Esophagus muscularis mucosa (tissue), 4 donors: Measurements from ENCODE around the gene BCL2L1.

Experiments used
- CTCF ChIP-seq, 3 experiments: fragments of 200-600 bp in 2 of 3; fragments of 450-650 bp in 1 of 3; sonication (generic) in 2 of 3; IDR thresholded peaks; one replicate each; pipeline ENCODE4 v1.5.1; 2017 to 2019; ENCODE audit warnings: antibody characterized with exemption in 3 of 3, mild to moderate bottlenecking in 2 of 3, moderate library complexity in 1 of 3
- EP300 ChIP-seq: sonication (generic); formaldehyde crosslinking; IDR thresholded peaks from one replicate; pipeline ENCODE4 v1.6.1; 2017; ENCODE audit warnings: antibody characterized with exemption
- POLR2A ChIP-seq: fragments of 450-650 bp; IDR thresholded peaks from one replicate; pipeline ENCODE4 v1.6.1; 2017; ENCODE audit warnings: antibody characterized with exemption, moderate library complexity, mild to moderate bottlenecking, low read depth

DNA sequence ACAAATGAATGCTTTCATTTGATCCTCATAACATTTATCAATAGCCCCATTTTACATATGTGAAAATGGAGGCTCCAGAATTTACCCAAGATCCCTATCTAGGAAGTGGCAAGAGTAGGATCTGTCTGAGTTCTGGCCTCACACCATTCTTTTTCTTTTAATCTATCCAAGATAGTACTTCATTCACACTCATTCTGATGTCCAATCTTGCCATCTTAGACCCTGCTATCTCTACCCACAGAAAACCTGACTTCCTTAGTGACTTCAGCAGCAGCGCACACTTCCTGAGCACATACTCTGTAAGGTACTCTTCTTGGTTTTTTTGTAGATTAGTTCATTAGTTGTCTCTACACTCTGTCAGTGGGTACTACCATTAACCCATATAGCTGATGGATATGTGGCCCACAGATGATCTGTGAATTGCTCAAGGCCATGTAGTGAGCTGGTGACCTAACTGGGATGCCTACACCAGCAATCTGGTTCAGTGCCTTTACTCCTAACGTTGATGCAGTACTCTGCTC lies 48.7 kb downstream of the BCL2L1 start:
- TF ChIP-seq CTCF (IDR thresholded peaks at IDR 0.05) (no peak), POLR2A (no peak), EP300 (no peak)
